ELF-1 (cell line): ENCODE measurements around the gene SYT15.
"Not testable (repeated sequence)": the region's sequence is repeated elsewhere in the genome, so short reads cannot be mapped to it uniquely, and the experiment has no call there.

Experiments
- DNase-seq: peaks from one replicate; pipeline ENCODE4 v3.0.0-alpha.2; 2016; ENCODE audit warnings: low read depth, low spot score

The SYT15 gene

GRCh38 chr10:46578474-46579178, at the start of gene SYT15:
TSS of gene SYT15 (plus strand) at chr10:46579128. CDS start at chr10:46579169, 41 bp downstream.
- not testable (repeated sequence) for DNase-seq

- DNase-seq = not testable (repeated sequence)
Measured at GRCh38 chr10:46529742-46530141, 49.2 kb upstream of the SYT15 start.

- DNase-seq = no peak
Measured at GRCh38 chr10:46530249-46531186, 48.4 kb upstream of the SYT15 start.

GRCh38 chr10:46532256-46532655, 46.7 kb upstream of the SYT15 start:
- DNase-seq = not testable (repeated sequence)

- DNase-seq = no peak
Measured at GRCh38 chr10:46534828-46535524, 44.0 kb upstream of the SYT15 start.

- DNase-seq = no peak
Measured at GRCh38 chr10:46536171-46536570, 42.8 kb upstream of the SYT15 start.

- no peak for DNase-seq
Measured at GRCh38 chr10:46536781-46537180, 42.1 kb upstream of the SYT15 start.

- DNase-seq = peak; percentile 72
Measured at GRCh38 chr10:46537309-46537708, 41.6 kb upstream of the SYT15 start.

- no peak for DNase-seq
Measured at GRCh38 chr10:46538155-46538554, 40.8 kb upstream of the SYT15 start.

GRCh38 chr10:46538717-46539426, 40.1 kb upstream of the SYT15 start:
- no peak for DNase-seq

GRCh38 chr10:46539596-46540411, 39.1 kb upstream of the SYT15 start:
- DNase-seq = no peak

GRCh38 chr10:46540412-46541016, 38.4 kb upstream of the SYT15 start:
- no peak for DNase-seq

- peak; percentile 74 for DNase-seq
Measured at GRCh38 chr10:46541017-46541661, 37.8 kb upstream of the SYT15 start.

GRCh38 chr10:46541735-46542566, 37.0 kb upstream of the SYT15 start:
- no peak for DNase-seq

- DNase-seq = no peak
Measured at GRCh38 chr10:46542567-46543465, 36.1 kb upstream of the SYT15 start.

GRCh38 chr10:46543466-46544377, 35.2 kb upstream of the SYT15 start:
- no peak for DNase-seq
